Body of pancreas (tissue), 4 donors: Measurements from ENCODE around the gene RABEPK.

Experiments
- CTCF ChIP-seq, 7 experiments: fragments of 450-650 bp in 4 of 7; fragments of 200-600 bp in 3 of 7; sonication (generic) in 3 of 7; IDR thresholded peaks; one replicate each; pipeline ENCODE4 v1.5.1; 2016 to 2019; ENCODE audit warnings: antibody characterized with exemption in 7 of 7
- POLR2A ChIP-seq, 3 donors: fragments of 450-650 bp; IDR thresholded peaks; one replicate each; pipeline ENCODE4 v1.6.1; 2016; ENCODE audit warnings: antibody characterized with exemption in 3 of 3, mild to moderate bottlenecking in 2 of 3

- TF ChIP-seq CTCF (IDR thresholded peaks at IDR 0.05) (no peak), POLR2A (IDR thresholded peaks at IDR 0.05) (no peak)
Observed at GRCh38 chr9:125176636-125177035, 23.7 kb upstream of the RABEPK start.
